Measurements from ENCODE around the gene OGFOD3. TPM values are rescaled to one million over a fixed set of nuclear protein-coding genes. Genes with fewer than 3 reads are reported as not detected.

OGFOD3 gene
- total and polyA plus RNA-seq, 9 of the 15 experiments (the other 6 are each of a cell fraction or from before 2014, with no cell fraction given) = 0.69 to 44.7 (median 18.9) TPM

- TF ChIP-seq PRDM10 (IDR thresholded peaks at IDR 0.05; ENCODE audit: partially characterized antibody) (no peak), KAT2B (IDR thresholded peaks at IDR 0.05; ENCODE audit: low read depth, low read length) (no peak), ZKSCAN1 (IDR thresholded peaks at IDR 0.05; ENCODE audit: low read depth, low read length) (no peak), ELF1 (tag; IDR thresholded peaks at IDR 0.05) (no peak), CSDE1 (IDR thresholded peaks at IDR 0.05) (no peak), DPF2 (IDR thresholded peaks at IDR 0.05) (0 out of 2 replicates have a peak, but pooled peaks have one; percentile 11), CXXC5 (CRISPR knock-in tag; IDR thresholded peaks at IDR 0.05) (peak; percentile 37), SUPT5H (IDR thresholded peaks at IDR 0.05) (no peak), NR4A1 (CRISPR knock-in tag; IDR thresholded peaks at IDR 0.05) (no peak), NR4A1 (tag; IDR thresholded peaks at IDR 0.05) (peak; percentile 90), RBM34 (IDR thresholded peaks at IDR 0.05; ENCODE audit: borderline replicate concordance, insufficient read depth, low read length) (no peak), ZNF12 (CRISPR knock-in tag; IDR thresholded peaks at IDR 0.05) (no peak)
- TF ChIP-seq, protein P1, sequence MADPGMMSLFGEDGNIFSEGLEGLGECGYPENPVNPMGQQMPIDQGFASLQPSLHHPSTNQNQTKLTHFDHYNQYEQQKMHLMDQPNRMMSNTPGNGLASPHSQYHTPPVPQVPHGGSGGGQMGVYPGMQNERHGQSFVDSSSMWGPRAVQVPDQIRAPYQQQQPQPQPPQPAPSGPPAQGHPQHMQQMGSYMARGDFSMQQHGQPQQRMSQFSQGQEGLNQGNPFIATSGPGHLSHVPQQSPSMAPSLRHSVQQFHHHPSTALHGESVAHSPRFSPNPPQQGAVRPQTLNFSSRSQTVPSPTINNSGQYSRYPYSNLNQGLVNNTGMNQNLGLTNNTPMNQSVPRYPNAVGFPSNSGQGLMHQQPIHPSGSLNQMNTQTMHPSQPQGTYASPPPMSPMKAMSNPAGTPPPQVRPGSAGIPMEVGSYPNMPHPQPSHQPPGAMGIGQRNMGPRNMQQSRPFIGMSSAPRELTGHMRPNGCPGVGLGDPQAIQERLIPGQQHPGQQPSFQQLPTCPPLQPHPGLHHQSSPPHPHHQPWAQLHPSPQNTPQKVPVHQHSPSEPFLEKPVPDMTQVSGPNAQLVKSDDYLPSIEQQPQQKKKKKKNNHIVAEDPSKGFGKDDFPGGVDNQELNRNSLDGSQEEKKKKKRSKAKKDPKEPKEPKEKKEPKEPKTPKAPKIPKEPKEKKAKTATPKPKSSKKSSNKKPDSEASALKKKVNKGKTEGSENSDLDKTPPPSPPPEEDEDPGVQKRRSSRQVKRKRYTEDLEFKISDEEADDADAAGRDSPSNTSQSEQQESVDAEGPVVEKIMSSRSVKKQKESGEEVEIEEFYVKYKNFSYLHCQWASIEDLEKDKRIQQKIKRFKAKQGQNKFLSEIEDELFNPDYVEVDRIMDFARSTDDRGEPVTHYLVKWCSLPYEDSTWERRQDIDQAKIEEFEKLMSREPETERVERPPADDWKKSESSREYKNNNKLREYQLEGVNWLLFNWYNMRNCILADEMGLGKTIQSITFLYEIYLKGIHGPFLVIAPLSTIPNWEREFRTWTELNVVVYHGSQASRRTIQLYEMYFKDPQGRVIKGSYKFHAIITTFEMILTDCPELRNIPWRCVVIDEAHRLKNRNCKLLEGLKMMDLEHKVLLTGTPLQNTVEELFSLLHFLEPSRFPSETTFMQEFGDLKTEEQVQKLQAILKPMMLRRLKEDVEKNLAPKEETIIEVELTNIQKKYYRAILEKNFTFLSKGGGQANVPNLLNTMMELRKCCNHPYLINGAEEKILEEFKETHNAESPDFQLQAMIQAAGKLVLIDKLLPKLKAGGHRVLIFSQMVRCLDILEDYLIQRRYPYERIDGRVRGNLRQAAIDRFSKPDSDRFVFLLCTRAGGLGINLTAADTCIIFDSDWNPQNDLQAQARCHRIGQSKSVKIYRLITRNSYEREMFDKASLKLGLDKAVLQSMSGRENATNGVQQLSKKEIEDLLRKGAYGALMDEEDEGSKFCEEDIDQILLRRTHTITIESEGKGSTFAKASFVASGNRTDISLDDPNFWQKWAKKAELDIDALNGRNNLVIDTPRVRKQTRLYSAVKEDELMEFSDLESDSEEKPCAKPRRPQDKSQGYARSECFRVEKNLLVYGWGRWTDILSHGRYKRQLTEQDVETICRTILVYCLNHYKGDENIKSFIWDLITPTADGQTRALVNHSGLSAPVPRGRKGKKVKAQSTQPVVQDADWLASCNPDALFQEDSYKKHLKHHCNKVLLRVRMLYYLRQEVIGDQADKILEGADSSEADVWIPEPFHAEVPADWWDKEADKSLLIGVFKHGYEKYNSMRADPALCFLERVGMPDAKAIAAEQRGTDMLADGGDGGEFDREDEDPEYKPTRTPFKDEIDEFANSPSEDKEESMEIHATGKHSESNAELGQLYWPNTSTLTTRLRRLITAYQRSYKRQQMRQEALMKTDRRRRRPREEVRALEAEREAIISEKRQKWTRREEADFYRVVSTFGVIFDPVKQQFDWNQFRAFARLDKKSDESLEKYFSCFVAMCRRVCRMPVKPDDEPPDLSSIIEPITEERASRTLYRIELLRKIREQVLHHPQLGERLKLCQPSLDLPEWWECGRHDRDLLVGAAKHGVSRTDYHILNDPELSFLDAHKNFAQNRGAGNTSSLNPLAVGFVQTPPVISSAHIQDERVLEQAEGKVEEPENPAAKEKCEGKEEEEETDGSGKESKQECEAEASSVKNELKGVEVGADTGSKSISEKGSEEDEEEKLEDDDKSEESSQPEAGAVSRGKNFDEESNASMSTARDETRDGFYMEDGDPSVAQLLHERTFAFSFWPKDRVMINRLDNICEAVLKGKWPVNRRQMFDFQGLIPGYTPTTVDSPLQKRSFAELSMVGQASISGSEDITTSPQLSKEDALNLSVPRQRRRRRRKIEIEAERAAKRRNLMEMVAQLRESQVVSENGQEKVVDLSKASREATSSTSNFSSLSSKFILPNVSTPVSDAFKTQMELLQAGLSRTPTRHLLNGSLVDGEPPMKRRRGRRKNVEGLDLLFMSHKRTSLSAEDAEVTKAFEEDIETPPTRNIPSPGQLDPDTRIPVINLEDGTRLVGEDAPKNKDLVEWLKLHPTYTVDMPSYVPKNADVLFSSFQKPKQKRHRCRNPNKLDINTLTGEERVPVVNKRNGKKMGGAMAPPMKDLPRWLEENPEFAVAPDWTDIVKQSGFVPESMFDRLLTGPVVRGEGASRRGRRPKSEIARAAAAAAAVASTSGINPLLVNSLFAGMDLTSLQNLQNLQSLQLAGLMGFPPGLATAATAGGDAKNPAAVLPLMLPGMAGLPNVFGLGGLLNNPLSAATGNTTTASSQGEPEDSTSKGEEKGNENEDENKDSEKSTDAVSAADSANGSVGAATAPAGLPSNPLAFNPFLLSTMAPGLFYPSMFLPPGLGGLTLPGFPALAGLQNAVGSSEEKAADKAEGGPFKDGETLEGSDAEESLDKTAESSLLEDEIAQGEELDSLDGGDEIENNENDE (IDR thresholded peaks at IDR 0.05; ENCODE audit: low read depth, low read length) = no peak
These were observed 71.8 kb downstream of the OGFOD3 start (continued) for GRCh38 chr17:82346342-82347300.
